HEK293 (cell line): ENCODE measurements around the gene PDE4B.

Experiments
- CTCF ChIA-PET: fragments of 350-600 bp; formaldehyde crosslinking; extraction: SDS; loops from one replicate; lab custom pipeline; 2021; ENCODE audit warnings: antibody characterized with exemption; lab: Yijun Ruan, JAX
- POLR2A ChIA-PET: fragments of 300-600 bp; formaldehyde crosslinking; extraction: SDS; loops from one replicate; lab custom pipeline; 2020; ENCODE audit warnings: antibody characterized with exemption, inconsistent platforms; lab: Yijun Ruan, JAX
- H3K27ac ChIP-seq: fragments of 200-500 bp; sonication (Bioruptor generic); 2 replicates; pipeline ENCODE4 v1.5.1; 2014; ENCODE audit warnings: low read depth, low read length, control low read depth, inconsistent platforms; ENCODE audit errors: extremely low read depth
- H3K36me3 ChIP-seq, 2 experiments: fragments of 200-500 bp in 1 of 2; sonication (Bioruptor generic) in 1 of 2; 1 replicate in 1 of 2; 2 replicates in 1 of 2; pipeline ENCODE4 v1.5.1; 2014 to 2017; ENCODE audit warnings: inconsistent platforms in 2 of 2, low read length in 2 of 2; ENCODE audit not compliant: control insufficient read depth in 2 of 2, insufficient read depth in 1 of 2
- H3K4me1 ChIP-seq: fragments of 200-500 bp; sonication (Bioruptor generic); 2 replicates; pipeline ENCODE4 v1.5.1; 2014; ENCODE audit warnings: mild to moderate bottlenecking, low read length, inconsistent platforms; ENCODE audit not compliant: control insufficient read depth, insufficient read depth
- H3K4me3 ChIP-seq: 2 replicates; pipeline ENCODE4 v1.5.1; 2011; ENCODE audit warnings: low read depth, mild to moderate bottlenecking, control low read depth, low read length, moderate library complexity
- H3K9me3 ChIP-seq: fragments of 200-500 bp; sonication (Bioruptor generic); 2 replicates; pipeline ENCODE4 v1.5.1; 2014; ENCODE audit warnings: low read depth, low read length, inconsistent platforms; ENCODE audit not compliant: control insufficient read depth, insufficient read depth
- GLIS2 ChIP-seq: fragments of 450-650 bp; formaldehyde crosslinking; IDR thresholded peaks from 2 replicates; pipeline ENCODE4 v1.5.1; 2016; ENCODE audit warnings: missing biosample characterization, missing genetic modification characterization
- HOXD13 ChIP-seq: sonication (generic); formaldehyde crosslinking; IDR thresholded peaks from 2 replicates; pipeline ENCODE4 v1.8.0; 2022; ENCODE audit warnings: missing genetic modification reagents, borderline replicate concordance
- ZBTB11 ChIP-seq: fragments of 450-650 bp; formaldehyde crosslinking; conservative IDR thresholded peaks from 2 replicates; pipeline ENCODE4 v1.5.1; 2016; ENCODE audit warnings: low read depth, missing biosample characterization, missing genetic modification characterization
- ZBTB44 ChIP-seq: fragments of 450-650 bp; IDR thresholded peaks from 2 replicates; pipeline ENCODE4 v1.5.1; 2018; ENCODE audit warnings: missing biosample characterization, mild to moderate bottlenecking, missing genetic modification characterization
- ZBTB8A ChIP-seq: fragments of 450-650 bp; formaldehyde crosslinking; IDR thresholded peaks from 2 replicates; pipeline ENCODE4 v1.5.1; 2016; ENCODE audit warnings: missing biosample characterization, missing genetic modification characterization
- ZFP41 ChIP-seq: fragments of 450-650 bp; formaldehyde crosslinking; IDR thresholded peaks from 2 replicates; pipeline ENCODE4 v1.5.1; 2016; ENCODE audit warnings: missing biosample characterization, missing genetic modification characterization, borderline replicate concordance
- ZNF112 ChIP-seq: fragments of 450-650 bp; formaldehyde crosslinking; IDR thresholded peaks from 2 replicates; pipeline ENCODE4 v1.5.0; 2017; ENCODE audit warnings: missing biosample characterization, missing genetic modification characterization
- ZNF138 ChIP-seq: fragments of 450-650 bp; formaldehyde crosslinking; IDR thresholded peaks from 2 replicates; pipeline ENCODE4 v1.5.1; 2016; ENCODE audit warnings: missing biosample characterization, missing genetic modification characterization, borderline replicate concordance
- ZNF140 ChIP-seq: fragments of 450-650 bp; formaldehyde crosslinking; IDR thresholded peaks from 2 replicates; pipeline ENCODE4 v1.5.1; 2016; ENCODE audit warnings: missing biosample characterization, missing genetic modification characterization
- ZNF23 ChIP-seq: fragments of 450-650 bp; formaldehyde crosslinking; IDR thresholded peaks from 2 replicates; pipeline ENCODE4 v1.5.1; 2016; ENCODE audit warnings: missing biosample characterization, missing genetic modification characterization, borderline replicate concordance
- ZNF416 ChIP-seq: fragments of 450-650 bp; formaldehyde crosslinking; IDR thresholded peaks from 2 replicates; pipeline ENCODE4 v1.5.1; 2016; ENCODE audit warnings: missing biosample characterization, missing genetic modification characterization
- ZNF48 ChIP-seq: fragments of 450-650 bp; formaldehyde crosslinking; IDR thresholded peaks from 2 replicates; pipeline ENCODE4 v1.5.1; 2016; ENCODE audit warnings: missing biosample characterization, missing genetic modification characterization
- ZNF555 ChIP-seq: fragments of 450-650 bp; formaldehyde crosslinking; conservative IDR thresholded peaks from 2 replicates; pipeline ENCODE4 v1.5.1; 2017; ENCODE audit warnings: missing biosample characterization, mild to moderate bottlenecking, missing genetic modification characterization, inconsistent platforms
- ZNF558 ChIP-seq: fragments of 450-650 bp; formaldehyde crosslinking; IDR thresholded peaks from 2 replicates; pipeline ENCODE4 v1.5.1; 2016; ENCODE audit warnings: missing biosample characterization, missing genetic modification characterization
- ZNF677 ChIP-seq: fragments of 450-650 bp; IDR thresholded peaks from 2 replicates; pipeline ENCODE4 v1.5.0; 2018; ENCODE audit warnings: missing biosample characterization, mild to moderate bottlenecking, missing genetic modification characterization, moderate library complexity
- ZNF747 ChIP-seq: fragments of 450-650 bp; formaldehyde crosslinking; IDR thresholded peaks from 2 replicates; pipeline ENCODE4 v1.5.1; 2016; ENCODE audit warnings: missing biosample characterization, missing genetic modification characterization
- TF ChIP-seq, protein P1 (sequence below): IDR thresholded peaks from 2 replicates; pipeline ENCODE4 v1.6.1; 2011; ENCODE audit warnings: mild to moderate bottlenecking, low read depth, low read length, borderline replicate concordance
- TF ChIP-seq, protein P2 (sequence below): fragments of 450-650 bp; formaldehyde crosslinking; IDR thresholded peaks from 2 replicates; pipeline ENCODE4 v1.5.1; 2016; ENCODE audit warnings: missing biosample characterization, missing genetic modification characterization, borderline replicate concordance
- TF ChIP-seq, protein P3 (sequence below): fragments of 450-650 bp; formaldehyde crosslinking; IDR thresholded peaks from 2 replicates; pipeline ENCODE4 v1.5.1; 2016; ENCODE audit warnings: missing biosample characterization, missing genetic modification characterization

PDE4B gene

DNA sequence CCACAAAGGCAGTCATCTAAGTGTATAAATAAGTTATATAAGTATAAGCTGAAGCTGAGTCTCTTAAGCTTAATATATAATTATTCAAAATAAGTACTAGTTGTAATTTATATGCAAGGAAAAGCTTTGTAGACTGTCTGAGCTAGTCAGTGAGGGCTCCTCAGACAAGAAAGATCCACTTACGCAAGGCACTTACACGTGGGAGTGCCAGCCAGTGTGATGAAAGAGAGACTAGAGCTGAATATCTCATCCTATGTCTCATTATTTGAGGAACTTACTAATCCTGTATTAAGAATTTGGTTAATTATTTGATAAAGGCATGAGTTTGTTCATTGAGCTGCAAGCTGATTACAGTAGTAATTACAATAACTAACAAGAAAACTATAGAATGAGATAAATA, 146.9 kb downstream of the PDE4B start (continued):
- TF ChIP-seq ZNF558 (no peak), ZBTB44 (no peak), GLIS2 (tag by site-specific recombination) (no peak)
- TF ChIP-seq, protein P1, sequence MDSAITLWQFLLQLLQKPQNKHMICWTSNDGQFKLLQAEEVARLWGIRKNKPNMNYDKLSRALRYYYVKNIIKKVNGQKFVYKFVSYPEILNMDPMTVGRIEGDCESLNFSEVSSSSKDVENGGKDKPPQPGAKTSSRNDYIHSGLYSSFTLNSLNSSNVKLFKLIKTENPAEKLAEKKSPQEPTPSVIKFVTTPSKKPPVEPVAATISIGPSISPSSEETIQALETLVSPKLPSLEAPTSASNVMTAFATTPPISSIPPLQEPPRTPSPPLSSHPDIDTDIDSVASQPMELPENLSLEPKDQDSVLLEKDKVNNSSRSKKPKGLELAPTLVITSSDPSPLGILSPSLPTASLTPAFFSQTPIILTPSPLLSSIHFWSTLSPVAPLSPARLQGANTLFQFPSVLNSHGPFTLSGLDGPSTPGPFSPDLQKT = no peak

- POLR2A ChIA-PET = no interaction called here
Observed at GRCh38 chr1:65940126-65940525, 147.4 kb downstream of the PDE4B start.

DNA sequence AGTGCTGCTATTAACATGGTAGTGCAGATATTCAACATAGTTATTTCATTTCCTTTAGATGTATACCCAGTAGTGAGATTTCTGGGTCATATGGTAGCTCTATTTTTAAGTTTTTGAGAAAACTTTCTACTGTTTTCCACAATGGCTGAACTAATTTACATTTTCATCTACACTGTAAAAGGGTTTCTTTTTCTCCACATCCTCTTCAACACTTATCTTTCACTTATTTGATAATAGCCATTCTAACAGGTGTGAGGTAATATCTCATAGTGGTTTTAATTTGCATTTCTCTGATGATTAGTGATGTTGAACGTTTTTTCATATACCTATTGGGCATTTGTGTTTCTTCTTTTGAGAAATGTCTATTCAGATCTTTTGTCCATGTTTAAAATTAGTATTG, 149.8 kb downstream of the PDE4B start:
- ChIA-PET CTCF (interaction anchor here (0.6 to 0.7 kb wide), 2 partner anchors 159 to 237 kb away, joined by 3 to 4 read pairs; no protein-coding TSS in a partner anchor), POLR2A (no interaction called here)
- Histone ChIP-seq H3K4me1 (no peaks in the 10 kb centered on the region), H3K36me3 (no peaks in the 10 kb centered on the region), H3K4me3 (no peak overlapping the region), H3K9me3 (no peaks in the 10 kb centered on the region), H3K27ac (no peak overlapping the region)
- TF ChIP-seq, protein P2, sequence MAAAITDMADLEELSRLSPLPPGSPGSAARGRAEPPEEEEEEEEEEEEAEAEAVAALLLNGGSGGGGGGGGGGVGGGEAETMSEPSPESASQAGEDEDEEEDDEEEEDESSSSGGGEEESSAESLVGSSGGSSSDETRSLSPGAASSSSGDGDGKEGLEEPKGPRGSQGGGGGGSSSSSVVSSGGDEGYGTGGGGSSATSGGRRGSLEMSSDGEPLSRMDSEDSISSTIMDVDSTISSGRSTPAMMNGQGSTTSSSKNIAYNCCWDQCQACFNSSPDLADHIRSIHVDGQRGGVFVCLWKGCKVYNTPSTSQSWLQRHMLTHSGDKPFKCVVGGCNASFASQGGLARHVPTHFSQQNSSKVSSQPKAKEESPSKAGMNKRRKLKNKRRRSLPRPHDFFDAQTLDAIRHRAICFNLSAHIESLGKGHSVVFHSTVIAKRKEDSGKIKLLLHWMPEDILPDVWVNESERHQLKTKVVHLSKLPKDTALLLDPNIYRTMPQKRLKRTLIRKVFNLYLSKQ (tag by site-specific recombination) = no peak
- TF ChIP-seq ZBTB11 (tag by site-specific recombination) (no peak), ZNF677 (no peak), ZNF138 (tag by site-specific recombination) (no peak), ZNF416 (tag by site-specific recombination) (no peak), ZNF48 (tag by site-specific recombination) (no peak), ZBTB8A (tag by site-specific recombination) (no peak), ZNF555 (no peak), ZNF23 (tag by site-specific recombination) (no peak)
- TF ChIP-seq, protein P3, sequence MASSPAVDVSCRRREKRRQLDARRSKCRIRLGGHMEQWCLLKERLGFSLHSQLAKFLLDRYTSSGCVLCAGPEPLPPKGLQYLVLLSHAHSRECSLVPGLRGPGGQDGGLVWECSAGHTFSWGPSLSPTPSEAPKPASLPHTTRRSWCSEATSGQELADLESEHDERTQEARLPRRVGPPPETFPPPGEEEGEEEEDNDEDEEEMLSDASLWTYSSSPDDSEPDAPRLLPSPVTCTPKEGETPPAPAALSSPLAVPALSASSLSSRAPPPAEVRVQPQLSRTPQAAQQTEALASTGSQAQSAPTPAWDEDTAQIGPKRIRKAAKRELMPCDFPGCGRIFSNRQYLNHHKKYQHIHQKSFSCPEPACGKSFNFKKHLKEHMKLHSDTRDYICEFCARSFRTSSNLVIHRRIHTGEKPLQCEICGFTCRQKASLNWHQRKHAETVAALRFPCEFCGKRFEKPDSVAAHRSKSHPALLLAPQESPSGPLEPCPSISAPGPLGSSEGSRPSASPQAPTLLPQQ (tag by site-specific recombination) = no peak

More at GRCh38 chr1:65940126-65940525, 147.4 kb downstream of the PDE4B start:
- H3K4me1 ChIP-seq = no peaks in the 10 kb centered on the region
- H3K4me3 ChIP-seq = no peak overlapping the region
- TF ChIP-seq HOXD13 (CRISPR knock-in tag) (no peak), ZNF112 (tag by site-specific recombination) (no peak), ZNF140 (tag by site-specific recombination) (no peak), ZNF747 (tag by site-specific recombination) (no peak), ZFP41 (tag by site-specific recombination) (no peak)
- CTCF ChIA-PET = interaction anchor here (1.6 kb wide), 1 partner anchor 16 kb away, joined by 3 read pairs; no protein-coding TSS in a partner anchor
- H3K9me3 ChIP-seq = no peaks in the 10 kb centered on the region
- H3K36me3 ChIP-seq = no peaks in the 10 kb centered on the region
- H3K27ac ChIP-seq = no peak overlapping the region
